WTC11 (cell line): ENCODE results near the gene CCSER1. TPM values are rescaled to one million over a fixed set of nuclear protein-coding genes. Genes with fewer than 3 reads are reported as not detected.

Experiments
- ATAC-seq: fragments of 200-7000 bp; cut with Tn5 transposase; 2 replicates; pipeline ENCODE4 v1.10.0; 2021; ENCODE audit warnings: mild to moderate bottlenecking, moderate library complexity
- CTCF ChIA-PET: fragments of 300-600 bp; sonication (Branson Sonifier 250); formaldehyde crosslinking; loops from one replicate; lab custom pipeline; 2021; ENCODE audit warnings: antibody characterized with exemption; lab: Charles Lee
- POLR2A ChIA-PET: fragments of 350-600 bp; sonication (Branson Sonifier 250); formaldehyde crosslinking; loops from one replicate; lab custom pipeline; 2021; ENCODE audit warnings: antibody characterized with exemption; lab: Charles Lee
- DNase-seq: peaks from one replicate; pipeline ENCODE4 v3.0.0; 2021; ENCODE audit warnings: low spot score
- H3K27ac Mint-ChIP-seq: 2 replicates; pipeline ENCODE4 v1.8.0; 2021; ENCODE audit warnings: mixed read lengths
- H3K27me3 Mint-ChIP-seq: 2 replicates; pipeline ENCODE4 v1.8.0; 2021; ENCODE audit warnings: low read depth, mild to moderate bottlenecking, moderate library complexity, mixed read lengths
- H3K36me3 Mint-ChIP-seq: 2 replicates; pipeline ENCODE4 v1.8.0; 2021; ENCODE audit warnings: mixed read lengths
- H3K4me1 Mint-ChIP-seq: 2 replicates; pipeline ENCODE4 v1.8.0; 2022; ENCODE audit warnings: mixed read lengths
- H3K4me3 Mint-ChIP-seq: 2 replicates; pipeline ENCODE4 v1.8.0; 2021; ENCODE audit warnings: mild to moderate bottlenecking, moderate library complexity, mixed read lengths
- H3K9me3 Mint-ChIP-seq: 2 replicates; pipeline ENCODE4 v1.8.0; 2021; ENCODE audit warnings: mixed read lengths
- CREB1 ChIP-seq: sonication (generic); formaldehyde crosslinking; IDR thresholded peaks from 2 replicates; pipeline ENCODE4 v1.8.0; 2023; ENCODE audit warnings: mild to moderate bottlenecking, missing genetic modification reagents
- ESRRA ChIP-seq: sonication (generic); formaldehyde crosslinking; IDR thresholded peaks from 2 replicates; pipeline ENCODE4 v1.8.1; 2022; ENCODE audit warnings: mild to moderate bottlenecking, missing genetic modification reagents, borderline replicate concordance
- FOXK1 ChIP-seq: sonication (generic); formaldehyde crosslinking; IDR thresholded peaks from 2 replicates; pipeline ENCODE4 v1.8.0; 2022; ENCODE audit warnings: mild to moderate bottlenecking, moderate library complexity, missing genetic modification reagents
- FOXP4 ChIP-seq: sonication (generic); formaldehyde crosslinking; IDR thresholded peaks from 2 replicates; pipeline ENCODE4 v1.8.0; 2022; ENCODE audit warnings: mild to moderate bottlenecking, missing genetic modification reagents
- GABPB1 ChIP-seq: sonication (generic); formaldehyde crosslinking; IDR thresholded peaks from 2 replicates; pipeline ENCODE4 v1.8.1; 2023; ENCODE audit warnings: mild to moderate bottlenecking, missing genetic modification reagents
- GRHL2 ChIP-seq: fragments of 250-450 bp; sonication (Bioruptor Pico); IDR thresholded peaks from 2 replicates; pipeline ENCODE4 v1.8.0; 2022; ENCODE audit warnings: mild to moderate bottlenecking, moderate library complexity; ENCODE audit not compliant: insufficient replicate concordance, severe bottlenecking
- MXD4 ChIP-seq: fragments of 250-450 bp; sonication (Bioruptor Pico); IDR thresholded peaks from 2 replicates; pipeline ENCODE4 v1.8.0; 2021; ENCODE audit warnings: mild to moderate bottlenecking, moderate library complexity, borderline replicate concordance
- MYBL2 ChIP-seq: sonication (generic); formaldehyde crosslinking; IDR thresholded peaks from 2 replicates; pipeline ENCODE4 v1.8.1; 2023; ENCODE audit warnings: mild to moderate bottlenecking, moderate library complexity, missing genetic modification reagents
- NFATC4 ChIP-seq: fragments of 250-450 bp; sonication (Bioruptor Pico); IDR thresholded peaks from 2 replicates; pipeline ENCODE4 v1.9.0; 2021; ENCODE audit warnings: mild to moderate bottlenecking
- NFYB ChIP-seq: sonication (generic); formaldehyde crosslinking; conservative IDR thresholded peaks from 2 replicates; pipeline ENCODE4 v1.8.0; 2022; ENCODE audit warnings: low read depth, missing genetic modification reagents
- NR2C2 ChIP-seq: sonication (generic); formaldehyde crosslinking; IDR thresholded peaks from 2 replicates; pipeline ENCODE4 v1.8.0; 2022; ENCODE audit warnings: mild to moderate bottlenecking, missing genetic modification reagents
- RORB ChIP-seq: fragments of 250-450 bp; sonication (Bioruptor Pico); IDR thresholded peaks from 2 replicates; pipeline ENCODE4 v1.9.0; 2021; ENCODE audit warnings: mild to moderate bottlenecking
- SP1 ChIP-seq: sonication (generic); formaldehyde crosslinking; conservative IDR thresholded peaks from 2 replicates; pipeline ENCODE4 v1.8.1; 2022; ENCODE audit warnings: missing genetic modification reagents
- TCF7 ChIP-seq: sonication (generic); formaldehyde crosslinking; IDR thresholded peaks from 2 replicates; pipeline ENCODE4 v1.8.0; 2022; ENCODE audit warnings: mild to moderate bottlenecking, low read depth, missing genetic modification reagents, moderate library complexity
- TEAD4 ChIP-seq: sonication (generic); formaldehyde crosslinking; IDR thresholded peaks from 2 replicates; pipeline ENCODE4 v1.8.0; 2022; ENCODE audit warnings: mild to moderate bottlenecking, missing genetic modification reagents
- TP53 ChIP-seq: sonication (generic); formaldehyde crosslinking; IDR thresholded peaks from 2 replicates; pipeline ENCODE4 v1.8.1; 2023; ENCODE audit warnings: mild to moderate bottlenecking, missing genetic modification reagents
- USF2 ChIP-seq: sonication (generic); formaldehyde crosslinking; IDR thresholded peaks from 2 replicates; pipeline ENCODE4 v1.8.1; 2023; ENCODE audit warnings: mild to moderate bottlenecking, missing genetic modification reagents, moderate library complexity
- ZNF232 ChIP-seq: sonication (generic); formaldehyde crosslinking; IDR thresholded peaks from 2 replicates; pipeline ENCODE4 v1.8.0; 2022; ENCODE audit warnings: mild to moderate bottlenecking, missing genetic modification reagents
- ZNF396 ChIP-seq: fragments of 250-450 bp; sonication (Bioruptor Pico); IDR thresholded peaks from 2 replicates; pipeline ENCODE4 v1.8.0; 2021; ENCODE audit warnings: mild to moderate bottlenecking, moderate library complexity, borderline replicate concordance
- ZNF671 ChIP-seq: fragments of 250-450 bp; sonication (Bioruptor Pico); IDR thresholded peaks from 2 replicates; pipeline ENCODE4 v1.8.0; 2021; ENCODE audit warnings: mild to moderate bottlenecking
- total RNA-seq: library from RNA; stranded (reverse); gene quantifications from 3 replicates; pipeline ENCODE4 v1.2.3, GENCODE V29; 2021
- TF ChIP-seq, protein P1 (sequence below): sonication (generic); formaldehyde crosslinking; IDR thresholded peaks from 2 replicates; pipeline ENCODE4 v1.8.1; 2023; ENCODE audit warnings: mild to moderate bottlenecking, moderate library complexity, missing genetic modification reagents
- TF ChIP-seq, protein P2 (sequence below): fragments of 250-450 bp; sonication (Bioruptor Pico); conservative IDR thresholded peaks from 2 replicates; pipeline ENCODE4 v1.9.0; 2021; ENCODE audit warnings: mild to moderate bottlenecking
- TF ChIP-seq, protein P3 (sequence below): sonication (generic); formaldehyde crosslinking; conservative IDR thresholded peaks from 2 replicates; pipeline ENCODE4 v1.8.1; 2022; ENCODE audit warnings: mild to moderate bottlenecking, missing genetic modification reagents
- TF ChIP-seq, protein P4 (sequence below): sonication (generic); formaldehyde crosslinking; IDR thresholded peaks from 2 replicates; pipeline ENCODE4 v1.8.1; 2022; ENCODE audit warnings: mild to moderate bottlenecking, moderate library complexity, missing genetic modification reagents
- TF ChIP-seq, protein P5 (sequence below): sonication (generic); formaldehyde crosslinking; IDR thresholded peaks from 2 replicates; pipeline ENCODE4 v1.8.0; 2022; ENCODE audit warnings: mild to moderate bottlenecking, missing genetic modification reagents
- TF ChIP-seq, protein P6 (sequence below): sonication (generic); formaldehyde crosslinking; IDR thresholded peaks from 2 replicates; pipeline ENCODE4 v1.8.1; 2022; ENCODE audit warnings: missing genetic modification reagents, borderline replicate concordance

CCSER1 gene
- total RNA-seq, 1 experiment from 2014 or later: 0.87 TPM

- H3K9me3 Mint-ChIP-seq: no peaks in the 10 kb centered on the region
- TF ChIP-seq FOXP4 (no peak), MXD4 (no peak), CREB1 (CRISPR knock-in tag) (no peak), MYBL2 (no peak), NR2C2 (CRISPR knock-in tag) (no peak), GRHL2 (CRISPR knock-in tag) (no peak), TP53 (CRISPR knock-in tag) (no peak), GABPB1 (CRISPR knock-in tag) (no peak), ZNF396 (CRISPR knock-in tag) (no peak), NFYB (CRISPR knock-in tag) (no peak), ZNF232 (CRISPR knock-in tag) (no peak)
- TF ChIP-seq, protein P1, sequence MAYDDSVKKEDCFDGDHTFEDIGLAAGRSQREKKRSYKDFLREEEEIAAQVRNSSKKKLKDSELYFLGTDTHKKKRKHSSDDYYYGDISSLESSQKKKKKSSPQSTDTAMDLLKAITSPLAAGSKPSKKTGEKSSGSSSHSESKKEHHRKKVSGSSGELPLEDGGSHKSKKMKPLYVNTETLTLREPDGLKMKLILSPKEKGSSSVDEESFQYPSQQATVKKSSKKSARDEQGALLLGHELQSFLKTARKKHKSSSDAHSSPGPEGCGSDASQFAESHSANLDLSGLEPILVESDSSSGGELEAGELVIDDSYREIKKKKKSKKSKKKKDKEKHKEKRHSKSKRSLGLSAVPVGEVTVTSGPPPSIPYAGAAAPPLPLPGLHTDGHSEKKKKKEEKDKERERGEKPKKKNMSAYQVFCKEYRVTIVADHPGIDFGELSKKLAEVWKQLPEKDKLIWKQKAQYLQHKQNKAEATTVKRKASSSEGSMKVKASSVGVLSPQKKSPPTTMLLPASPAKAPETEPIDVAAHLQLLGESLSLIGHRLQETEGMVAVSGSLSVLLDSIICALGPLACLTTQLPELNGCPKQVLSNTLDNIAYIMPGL (CRISPR knock-in tag): no peak
- TF ChIP-seq, protein P2, sequence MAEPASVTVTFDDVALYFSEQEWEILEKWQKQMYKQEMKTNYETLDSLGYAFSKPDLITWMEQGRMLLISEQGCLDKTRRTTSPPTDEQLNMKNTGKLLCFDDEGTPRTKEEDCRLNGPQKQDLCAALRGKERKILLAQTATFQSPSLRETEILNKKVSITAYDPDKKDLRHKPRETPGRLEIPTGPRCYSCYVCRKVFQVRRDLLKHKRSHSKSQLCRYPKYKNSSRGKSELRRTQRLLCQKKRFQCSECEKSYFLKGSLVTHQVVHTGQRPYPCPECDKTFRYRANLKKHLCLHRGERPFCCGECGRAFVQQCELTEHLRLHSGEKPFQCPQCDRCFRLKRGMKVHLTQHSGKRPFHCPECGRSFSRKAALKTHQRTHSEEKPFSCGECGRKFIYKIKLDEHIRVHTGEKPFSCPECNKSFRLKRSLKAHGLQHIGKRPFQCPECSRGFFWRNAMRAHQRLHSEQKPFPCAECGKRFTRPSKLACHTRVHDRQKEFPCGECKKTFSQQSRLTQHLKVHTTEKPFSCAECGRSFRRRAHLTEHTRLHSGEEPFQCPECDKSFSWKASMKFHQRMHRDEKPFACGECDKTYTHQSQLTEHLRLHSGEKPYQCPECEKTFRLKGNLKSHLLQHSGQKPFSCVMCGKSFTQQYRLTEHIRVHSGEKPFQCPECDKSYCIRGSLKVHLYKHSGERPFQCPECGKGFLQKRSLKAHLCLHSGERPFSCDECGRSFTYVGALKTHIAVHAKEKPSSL (CRISPR knock-in tag): no peak
- TF ChIP-seq, protein P3, sequence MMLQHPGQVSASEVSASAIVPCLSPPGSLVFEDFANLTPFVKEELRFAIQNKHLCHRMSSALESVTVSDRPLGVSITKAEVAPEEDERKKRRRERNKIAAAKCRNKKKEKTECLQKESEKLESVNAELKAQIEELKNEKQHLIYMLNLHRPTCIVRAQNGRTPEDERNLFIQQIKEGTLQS (CRISPR knock-in tag): no peak
- TF ChIP-seq, protein P4, sequence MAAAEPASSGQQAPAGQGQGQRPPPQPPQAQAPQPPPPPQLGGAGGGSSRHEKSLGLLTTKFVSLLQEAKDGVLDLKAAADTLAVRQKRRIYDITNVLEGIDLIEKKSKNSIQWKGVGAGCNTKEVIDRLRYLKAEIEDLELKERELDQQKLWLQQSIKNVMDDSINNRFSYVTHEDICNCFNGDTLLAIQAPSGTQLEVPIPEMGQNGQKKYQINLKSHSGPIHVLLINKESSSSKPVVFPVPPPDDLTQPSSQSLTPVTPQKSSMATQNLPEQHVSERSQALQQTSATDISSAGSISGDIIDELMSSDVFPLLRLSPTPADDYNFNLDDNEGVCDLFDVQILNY (CRISPR knock-in tag): no peak
- TF ChIP-seq, protein P5, sequence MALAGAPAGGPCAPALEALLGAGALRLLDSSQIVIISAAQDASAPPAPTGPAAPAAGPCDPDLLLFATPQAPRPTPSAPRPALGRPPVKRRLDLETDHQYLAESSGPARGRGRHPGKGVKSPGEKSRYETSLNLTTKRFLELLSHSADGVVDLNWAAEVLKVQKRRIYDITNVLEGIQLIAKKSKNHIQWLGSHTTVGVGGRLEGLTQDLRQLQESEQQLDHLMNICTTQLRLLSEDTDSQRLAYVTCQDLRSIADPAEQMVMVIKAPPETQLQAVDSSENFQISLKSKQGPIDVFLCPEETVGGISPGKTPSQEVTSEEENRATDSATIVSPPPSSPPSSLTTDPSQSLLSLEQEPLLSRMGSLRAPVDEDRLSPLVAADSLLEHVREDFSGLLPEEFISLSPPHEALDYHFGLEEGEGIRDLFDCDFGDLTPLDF (CRISPR knock-in tag): no peak
- POLR2A ChIA-PET: interaction anchor here (0.5 kb wide), 1 partner anchor 427 kb away, joined by 5 read pairs; no protein-coding TSS in a partner anchor
- CTCF ChIA-PET: no interaction called here
- ATAC-seq (no peak), DNase-seq (no peak)
- H3K27ac Mint-ChIP-seq: no peak overlapping the region
- H3K4me3 Mint-ChIP-seq: no peak overlapping the region
- no peaks in the 10 kb centered on the region for H3K36me3 Mint-ChIP-seq
- H3K27me3 Mint-ChIP-seq: no peaks in the 10 kb centered on the region
- H3K4me1 Mint-ChIP-seq: peaks cover 16% of the 10 kb centered on the region
Measured at GRCh38 chr4:91198951-91199350, 1071.8 kb downstream of the CCSER1 start.

DNA sequence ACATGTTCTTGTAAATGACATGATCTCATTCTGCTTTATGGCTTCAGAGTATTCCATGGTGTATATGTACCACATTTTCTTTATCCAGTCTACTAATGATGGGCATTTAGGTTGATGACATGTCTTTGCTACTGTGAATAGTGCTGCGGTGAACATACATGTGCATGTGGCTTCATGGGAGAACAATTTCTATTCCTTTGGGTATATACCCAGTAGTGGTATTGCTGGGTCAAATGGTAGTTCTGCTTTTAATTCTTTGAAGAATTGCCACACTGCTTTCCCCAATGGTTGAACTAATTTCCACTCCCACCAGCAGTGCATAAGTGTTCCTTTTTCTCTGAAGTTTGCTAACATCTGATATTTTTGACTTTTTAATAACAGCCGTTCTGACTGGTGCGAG lies 1080.3 kb downstream of the CCSER1 start:
- H3K36me3 Mint-ChIP-seq: no peaks in the 10 kb centered on the region
- ChIA-PET CTCF (no interaction called here), POLR2A (no interaction called here)
- no peaks in the 10 kb centered on the region for H3K9me3 Mint-ChIP-seq
- no peak for ATAC-seq
- H3K4me1 Mint-ChIP-seq: peaks cover 17% of the 10 kb centered on the region
- DNase-seq: no peak
- no peak overlapping the region for H3K27ac Mint-ChIP-seq
- no peaks in the 10 kb centered on the region for H3K27me3 Mint-ChIP-seq
- no peak overlapping the region for H3K4me3 Mint-ChIP-seq
- TF ChIP-seq ESRRA (CRISPR knock-in tag) (no peak), TEAD4 (no peak), ZNF671 (CRISPR knock-in tag) (no peak), RORB (CRISPR knock-in tag) (no peak), FOXK1 (CRISPR knock-in tag) (no peak), NFATC4 (no peak), SP1 (CRISPR knock-in tag) (no peak), TCF7 (CRISPR knock-in tag) (no peak), USF2 (CRISPR knock-in tag) (no peak)
- TF ChIP-seq, protein P4 (CRISPR knock-in tag): no peak
- TF ChIP-seq, protein P6, sequence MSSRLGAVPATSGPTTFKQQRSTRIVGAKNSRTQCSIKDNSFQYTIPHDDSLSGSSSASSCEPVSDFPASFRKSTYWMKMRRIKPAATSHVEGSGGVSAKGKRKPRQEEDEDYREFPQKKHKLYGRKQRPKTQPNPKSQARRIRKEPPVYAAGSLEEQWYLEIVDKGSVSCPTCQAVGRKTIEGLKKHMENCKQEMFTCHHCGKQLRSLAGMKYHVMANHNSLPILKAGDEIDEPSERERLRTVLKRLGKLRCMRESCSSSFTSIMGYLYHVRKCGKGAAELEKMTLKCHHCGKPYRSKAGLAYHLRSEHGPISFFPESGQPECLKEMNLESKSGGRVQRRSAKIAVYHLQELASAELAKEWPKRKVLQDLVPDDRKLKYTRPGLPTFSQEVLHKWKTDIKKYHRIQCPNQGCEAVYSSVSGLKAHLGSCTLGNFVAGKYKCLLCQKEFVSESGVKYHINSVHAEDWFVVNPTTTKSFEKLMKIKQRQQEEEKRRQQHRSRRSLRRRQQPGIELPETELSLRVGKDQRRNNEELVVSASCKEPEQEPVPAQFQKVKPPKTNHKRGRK: no peak
